ENCODE data around the gene ATRNL1.
"Not testable (repeated sequence)": the region's sequence is repeated elsewhere in the genome, so short reads cannot be mapped to it uniquely, and the experiment has no call there.

Gene ATRNL1

DNA sequence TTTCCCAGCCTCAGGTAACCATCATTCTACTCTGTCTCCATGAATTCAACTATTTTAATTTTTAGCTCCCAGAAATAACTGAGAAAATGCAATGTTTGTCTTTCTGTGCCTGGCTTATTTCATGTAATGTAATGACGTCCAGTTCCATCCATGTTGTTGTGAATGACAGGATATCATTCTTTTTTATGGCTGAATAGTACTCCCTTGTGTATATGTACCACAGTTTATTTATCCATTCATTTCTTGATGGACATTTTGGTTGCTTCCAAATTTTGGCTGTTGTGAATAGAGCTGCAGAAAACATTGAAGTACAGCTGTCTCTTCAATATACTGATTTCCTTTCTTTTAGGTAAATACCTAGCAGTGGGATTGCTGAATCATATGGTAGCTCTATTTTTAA is 10.5 kb downstream of the ATRNL1 start:
- H3K9ac ChIP-seq (ENCODE audit: low read depth, low read length): no peak overlapping the region
- no peaks in the 10 kb centered on the region for H3K36me3 ChIP-seq (ENCODE audit: insufficient read depth, low read length)
- peaks cover 7% of the 10 kb centered on the region for H3K9me3 ChIP-seq (ENCODE audit: control insufficient read depth, insufficient read depth, low read length)
- no peaks in the 10 kb centered on the region for H3K4me1 ChIP-seq (ENCODE audit: insufficient read depth, low read length)

DNA sequence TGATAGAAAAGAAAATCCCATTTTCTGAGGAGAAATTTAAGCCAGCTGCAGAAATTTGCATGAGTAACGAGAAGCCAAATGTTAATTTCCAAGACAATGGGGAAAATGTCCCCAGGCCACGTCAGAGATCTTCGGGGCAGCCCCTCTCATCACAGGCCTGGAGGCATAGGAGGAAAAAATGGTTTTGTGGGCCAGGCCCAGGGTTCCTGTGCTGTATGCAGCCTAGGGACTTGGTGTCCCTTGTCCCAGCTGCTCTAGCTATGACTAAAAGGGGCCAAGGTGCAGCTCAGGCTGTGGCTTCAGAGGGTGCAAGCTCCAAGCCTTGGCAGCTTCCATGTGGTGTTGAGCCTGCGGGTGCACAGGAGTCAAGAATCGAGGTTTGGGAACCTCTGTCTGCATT is 12.2 kb downstream of the ATRNL1 start:
- not testable (repeated sequence) for H3K4me1 ChIP-seq (ENCODE audit: insufficient read depth, low read length); H3K9ac ChIP-seq (ENCODE audit: low read depth, low read length); H3K36me3 ChIP-seq (ENCODE audit: insufficient read depth, low read length); H3K9me3 ChIP-seq (ENCODE audit: control insufficient read depth, insufficient read depth, low read length)

DNA sequence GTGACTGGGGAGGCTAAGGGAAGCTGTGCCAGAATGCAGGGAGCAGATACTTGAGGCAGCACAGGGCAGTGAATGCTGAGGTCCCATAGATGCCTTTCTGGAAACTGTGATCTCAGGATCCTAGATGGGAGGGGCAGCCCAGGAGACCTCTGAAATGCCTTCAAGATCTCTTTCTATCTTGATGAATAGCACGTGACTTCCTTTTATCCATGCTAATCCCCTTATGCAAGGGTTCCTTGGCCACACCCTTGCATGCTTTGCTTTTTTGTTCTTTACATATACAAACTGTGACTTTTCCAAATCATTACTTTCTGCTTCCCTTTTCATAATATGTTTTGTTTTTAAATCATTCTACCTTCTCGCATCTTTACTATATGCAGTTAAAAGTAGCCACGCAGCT is 14.7 kb downstream of the ATRNL1 start:
- H3K36me3 ChIP-seq (ENCODE audit: insufficient read depth, low read length): no peaks in the 10 kb centered on the region
- no peak overlapping the region for H3K9ac ChIP-seq (ENCODE audit: low read depth, low read length)
- peaks cover 7% of the 10 kb centered on the region for H3K9me3 ChIP-seq (ENCODE audit: control insufficient read depth, insufficient read depth, low read length)
- H3K4me1 ChIP-seq (ENCODE audit: insufficient read depth, low read length): no peaks in the 10 kb centered on the region

DNA sequence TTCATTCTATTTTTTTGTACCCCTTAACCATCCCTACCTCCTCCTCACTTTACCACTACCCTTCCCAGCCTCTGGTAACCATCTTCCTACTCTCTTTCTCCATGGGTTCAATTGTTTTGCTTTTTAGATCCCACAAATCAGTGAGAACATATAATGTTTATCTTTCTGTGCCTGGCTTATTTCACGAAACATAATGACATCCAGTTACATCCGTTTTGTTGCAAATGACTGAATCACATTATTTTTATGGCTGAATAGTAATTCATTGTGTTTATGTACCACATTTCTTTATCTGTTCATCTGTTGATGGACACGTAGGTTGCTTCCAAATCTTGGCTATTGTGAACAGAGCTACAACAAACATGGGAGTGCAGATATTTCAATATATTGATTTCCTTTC is 24.1 kb downstream of the ATRNL1 start:
- H3K9ac ChIP-seq (ENCODE audit: low read depth, low read length): no peak overlapping the region
- H3K4me1 ChIP-seq (ENCODE audit: insufficient read depth, low read length): no peaks in the 10 kb centered on the region
- H3K9me3 ChIP-seq (ENCODE audit: control insufficient read depth, insufficient read depth, low read length): no peaks in the 10 kb centered on the region; the same call in 1 of the 2 replicates
- H3K36me3 ChIP-seq (ENCODE audit: insufficient read depth, low read length): no peaks in the 10 kb centered on the region

DNA sequence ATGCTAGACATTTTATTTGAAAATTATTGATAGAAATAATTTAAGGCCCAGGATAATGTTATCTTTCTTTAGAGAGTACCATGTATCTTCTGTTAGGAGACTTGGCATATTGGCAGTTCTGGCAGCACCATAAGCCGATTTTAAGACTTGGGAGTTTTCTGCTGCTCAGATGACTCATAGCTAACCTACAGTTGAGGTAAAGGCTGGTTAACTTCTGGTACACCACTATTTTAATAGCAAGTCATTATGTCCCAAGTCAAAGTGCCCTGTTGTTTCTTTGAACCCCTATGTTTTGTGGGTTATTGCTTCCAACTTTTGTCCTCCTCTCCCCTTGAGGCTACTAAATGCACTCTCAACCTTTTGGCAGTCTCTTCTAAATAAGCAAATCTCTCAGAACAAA is 25.2 kb downstream of the ATRNL1 start:
- no peak overlapping the region for H3K9ac ChIP-seq (ENCODE audit: low read depth, low read length)
- no peaks in the 10 kb centered on the region for H3K9me3 ChIP-seq (ENCODE audit: control insufficient read depth, insufficient read depth, low read length)
- no peaks in the 10 kb centered on the region for H3K4me1 ChIP-seq (ENCODE audit: insufficient read depth, low read length)
- H3K36me3 ChIP-seq (ENCODE audit: insufficient read depth, low read length): no peaks in the 10 kb centered on the region

DNA sequence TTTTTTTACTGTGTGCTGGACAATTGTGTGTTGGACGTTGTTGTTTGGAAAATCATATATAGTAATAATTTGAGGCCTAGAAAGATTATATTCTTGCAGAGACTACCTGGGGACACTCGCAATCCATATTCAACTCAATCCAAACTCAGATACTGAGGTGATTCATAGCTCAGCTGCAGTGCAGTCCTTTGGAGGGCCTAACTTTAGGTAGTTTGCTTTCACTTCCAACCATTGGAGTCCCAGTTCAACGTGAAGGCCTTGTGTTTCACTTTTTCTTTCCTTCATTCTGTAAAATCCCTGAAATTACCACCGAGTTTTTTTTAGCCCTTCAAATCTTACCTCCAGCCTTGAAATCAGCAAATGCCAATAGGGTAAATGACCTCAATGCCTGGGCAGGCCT is 32.3 kb downstream of the ATRNL1 start:
- H3K9ac ChIP-seq (ENCODE audit: low read depth, low read length): no peak overlapping the region

DNA sequence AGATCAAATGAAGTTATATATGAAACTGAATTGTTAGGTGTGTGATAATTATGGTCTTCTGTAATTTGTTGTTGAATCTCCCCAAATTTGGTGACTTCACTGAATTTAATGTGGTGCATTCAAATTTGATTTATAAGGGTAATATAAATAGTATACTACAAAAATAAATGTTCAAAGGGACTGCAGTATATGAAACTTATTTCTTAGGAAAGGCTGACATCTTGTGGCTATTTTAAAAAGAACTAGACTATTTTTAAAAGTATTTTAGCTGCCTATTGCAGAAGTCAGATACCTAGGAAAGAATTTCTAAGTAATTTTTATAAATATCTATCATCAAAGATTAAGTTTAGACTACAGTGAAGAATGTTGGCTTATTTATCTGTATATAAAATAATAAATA is 36.6 kb downstream of the ATRNL1 start:
- Histone ChIP-seq H3K4me1 (ENCODE audit: insufficient read depth, low read length) (no peaks in the 10 kb centered on the region), H3K36me3 (ENCODE audit: insufficient read depth, low read length) (no peaks in the 10 kb centered on the region)

More for the DNA sequence above, 32.3 kb downstream of the ATRNL1 start:
- H3K4me1 ChIP-seq (ENCODE audit: insufficient read depth, low read length): no peaks in the 10 kb centered on the region
- no peaks in the 10 kb centered on the region for H3K9me3 ChIP-seq (ENCODE audit: control insufficient read depth, insufficient read depth, low read length)
- no peaks in the 10 kb centered on the region for H3K36me3 ChIP-seq (ENCODE audit: insufficient read depth, low read length)

DNA sequence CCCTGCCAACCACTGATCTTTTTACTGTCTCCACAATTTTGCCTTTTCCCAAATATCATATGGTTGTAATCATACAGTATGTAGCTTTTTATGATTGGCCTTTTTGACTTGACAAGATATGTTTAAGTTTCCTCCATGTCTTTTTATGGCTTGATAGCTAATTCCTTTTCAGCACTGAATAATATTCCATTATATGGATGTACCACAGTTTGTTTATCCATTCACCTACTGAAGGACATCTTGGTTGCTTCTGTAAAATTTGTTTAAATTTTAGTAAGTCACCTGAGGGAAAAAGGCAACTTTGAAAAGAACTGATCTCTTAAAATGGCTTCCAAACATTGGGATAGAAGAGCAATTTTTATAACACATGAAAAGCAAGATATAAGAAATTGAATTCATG is 43.5 kb downstream of the ATRNL1 start:
- Histone ChIP-seq H3K9ac (ENCODE audit: low read depth, low read length) (no peak overlapping the region), H3K4me1 (ENCODE audit: insufficient read depth, low read length) (no peaks in the 10 kb centered on the region)

More for the DNA sequence above, 36.6 kb downstream of the ATRNL1 start:
- H3K9me3 ChIP-seq (ENCODE audit: control insufficient read depth, insufficient read depth, low read length): no peaks in the 10 kb centered on the region
- H3K9ac ChIP-seq (ENCODE audit: low read depth, low read length): no peak overlapping the region

DNA sequence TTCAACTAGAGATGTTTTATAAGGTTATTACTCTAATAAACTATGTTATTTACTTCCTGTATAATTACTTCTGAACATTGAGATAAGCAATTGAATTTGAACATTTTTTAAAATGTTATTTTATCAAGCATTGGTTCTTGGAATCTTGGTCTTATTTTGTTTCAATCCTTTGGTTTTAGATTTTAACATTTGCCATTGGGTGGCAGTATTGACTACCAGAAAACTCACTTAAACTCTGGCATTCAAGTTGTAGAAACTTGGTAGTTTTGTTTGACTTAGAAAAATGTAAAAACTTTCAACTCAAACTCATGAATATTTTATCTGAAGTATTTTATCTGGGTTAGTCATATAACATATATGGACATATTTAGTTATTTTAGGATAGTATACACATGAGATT is 48.1 kb downstream of the ATRNL1 start:
- Histone ChIP-seq H3K36me3 (ENCODE audit: insufficient read depth, low read length) (no peaks in the 10 kb centered on the region), H3K9ac (ENCODE audit: low read depth, low read length) (no peak overlapping the region), H3K4me1 (ENCODE audit: insufficient read depth, low read length) (no peaks in the 10 kb centered on the region)

More for the DNA sequence above, 43.5 kb downstream of the ATRNL1 start:
- H3K9me3 ChIP-seq (ENCODE audit: control insufficient read depth, insufficient read depth, low read length): no peaks in the 10 kb centered on the region; the same call in 1 of the 2 replicates
- no peaks in the 10 kb centered on the region for H3K36me3 ChIP-seq (ENCODE audit: insufficient read depth, low read length)

DNA sequence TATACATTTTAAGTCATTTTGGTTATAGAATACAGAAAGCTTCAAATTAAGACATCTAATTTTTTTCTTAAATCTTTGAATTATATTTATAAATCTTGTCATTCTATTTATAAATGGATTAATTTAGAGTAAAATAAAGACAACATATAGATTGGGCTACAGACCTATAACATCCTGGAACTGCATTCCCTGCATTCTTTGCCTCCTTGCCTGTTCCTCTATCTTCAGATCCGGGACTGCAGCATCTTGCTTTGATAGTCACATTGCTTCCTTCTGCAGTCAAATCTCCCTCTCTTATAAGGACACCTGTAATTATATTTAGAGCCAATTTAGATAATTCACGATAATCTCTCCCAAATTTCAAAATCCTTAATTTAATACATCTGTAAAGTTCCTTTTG is 64.2 kb downstream of the ATRNL1 start:
- Histone ChIP-seq H3K9ac (ENCODE audit: low read depth, low read length) (no peak overlapping the region), H3K9me3 (ENCODE audit: control insufficient read depth, insufficient read depth, low read length) (no peaks in the 10 kb centered on the region), H3K4me1 (ENCODE audit: insufficient read depth, low read length) (no peaks in the 10 kb centered on the region), H3K36me3 (ENCODE audit: insufficient read depth, low read length) (no peaks in the 10 kb centered on the region)

More for the DNA sequence above, 48.1 kb downstream of the ATRNL1 start:
- no peaks in the 10 kb centered on the region; the same call in 1 of the 2 replicates for H3K9me3 ChIP-seq (ENCODE audit: control insufficient read depth, insufficient read depth, low read length)

DNA sequence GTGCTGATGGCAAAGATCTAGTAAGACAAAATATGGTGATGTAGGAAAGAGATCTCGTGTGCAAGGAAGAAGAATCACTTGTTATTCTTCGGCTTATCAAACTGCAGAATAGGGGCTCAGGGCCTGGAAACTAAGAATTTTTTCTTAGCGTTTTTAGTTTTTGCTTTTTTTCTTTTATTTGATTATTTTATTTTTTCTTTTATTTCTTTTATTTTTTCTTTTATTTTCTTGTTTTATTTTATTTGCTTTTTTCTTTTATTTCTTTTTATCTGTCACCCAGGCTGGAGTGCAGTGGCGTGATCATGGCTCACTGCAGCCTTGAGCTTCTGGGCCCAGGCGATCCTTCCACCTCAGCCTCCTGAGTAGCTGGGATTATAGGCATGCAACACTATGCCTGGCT is 70.0 kb downstream of the ATRNL1 start:
- Histone ChIP-seq H3K9ac (ENCODE audit: low read depth, low read length) (no peak overlapping the region), H3K4me1 (ENCODE audit: insufficient read depth, low read length) (no peaks in the 10 kb centered on the region), H3K9me3 (ENCODE audit: control insufficient read depth, insufficient read depth, low read length) (no peaks in the 10 kb centered on the region), H3K36me3 (ENCODE audit: insufficient read depth, low read length) (no peaks in the 10 kb centered on the region)

DNA sequence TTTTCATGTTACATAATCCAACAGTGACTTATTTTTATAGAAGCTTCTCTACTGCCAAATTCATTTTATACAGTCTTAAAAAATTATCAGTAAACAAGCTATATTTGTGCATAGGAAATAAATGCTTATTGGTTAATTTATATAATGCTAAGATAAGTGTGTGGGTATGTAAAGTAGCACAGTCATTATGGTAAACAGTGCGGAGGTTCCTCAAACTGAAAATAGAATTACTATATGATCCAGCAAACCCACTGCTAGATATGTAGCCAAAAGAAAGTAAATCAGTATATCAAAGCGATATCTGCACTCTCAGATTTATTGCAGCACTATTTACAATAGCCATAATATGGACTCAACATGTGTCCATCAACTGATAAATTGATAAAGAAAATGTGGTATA is 71.1 kb downstream of the ATRNL1 start:
- H3K9me3 ChIP-seq (ENCODE audit: control insufficient read depth, insufficient read depth, low read length): no peaks in the 10 kb centered on the region
- H3K4me1 ChIP-seq (ENCODE audit: insufficient read depth, low read length): no peaks in the 10 kb centered on the region
- no peak overlapping the region for H3K9ac ChIP-seq (ENCODE audit: low read depth, low read length)
- no peaks in the 10 kb centered on the region for H3K36me3 ChIP-seq (ENCODE audit: insufficient read depth, low read length)

DNA sequence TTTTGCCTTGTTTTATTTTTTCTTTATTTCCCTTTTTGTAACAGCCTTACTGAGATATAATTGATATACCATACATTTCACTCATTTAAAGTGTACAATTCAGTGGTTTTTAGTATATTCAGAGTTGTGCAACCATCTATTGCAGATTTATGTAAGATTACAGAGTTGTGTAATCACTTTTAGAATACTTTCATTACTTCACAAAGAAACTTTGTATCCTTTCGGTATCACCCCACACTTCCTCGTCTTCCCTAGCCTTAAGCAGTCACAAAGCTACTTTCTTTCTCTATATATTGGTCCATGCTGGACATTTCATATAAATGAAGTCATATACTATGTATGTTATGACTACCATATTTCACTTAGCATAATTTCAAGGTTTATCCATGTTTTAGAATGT is 74.6 kb downstream of the ATRNL1 start:
- H3K9me3 ChIP-seq (ENCODE audit: control insufficient read depth, insufficient read depth, low read length): no peaks in the 10 kb centered on the region
- no peak overlapping the region for H3K9ac ChIP-seq (ENCODE audit: low read depth, low read length)
- H3K4me1 ChIP-seq (ENCODE audit: insufficient read depth, low read length): no peaks in the 10 kb centered on the region
- H3K36me3 ChIP-seq (ENCODE audit: insufficient read depth, low read length): no peaks in the 10 kb centered on the region

DNA sequence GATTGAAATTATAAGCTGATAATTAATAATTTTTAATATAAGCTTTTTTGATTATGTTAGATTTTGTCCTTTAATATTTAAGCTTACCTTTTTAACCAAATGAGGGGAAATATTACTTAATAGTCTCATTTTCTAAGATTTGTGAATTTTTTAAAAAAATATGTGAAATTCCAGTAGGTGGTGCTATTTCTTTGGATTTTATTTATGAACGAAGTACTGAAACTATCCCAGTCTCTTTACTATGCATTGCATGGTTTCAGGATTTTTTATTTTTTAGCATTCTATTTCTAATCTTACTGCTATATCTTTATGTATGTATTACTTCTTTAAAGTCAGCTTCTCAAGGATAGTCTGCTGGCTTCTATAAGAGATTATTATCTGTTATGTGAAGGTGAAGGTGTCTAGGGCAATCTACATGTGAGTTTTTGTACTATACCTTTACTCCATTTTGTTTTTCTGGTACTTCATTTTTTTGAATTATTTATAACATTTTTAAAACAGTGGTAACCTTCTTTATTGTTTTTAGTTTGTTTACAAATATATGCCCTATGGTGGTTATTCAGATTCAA is 78.3 kb downstream of the ATRNL1 start:
- H3K4me1 ChIP-seq (ENCODE audit: insufficient read depth, low read length): no peaks in the 10 kb centered on the region
- no peaks in the 10 kb centered on the region for H3K36me3 ChIP-seq (ENCODE audit: insufficient read depth, low read length)
- H3K9me3 ChIP-seq (ENCODE audit: control insufficient read depth, insufficient read depth, low read length): no peaks in the 10 kb centered on the region
- H3K9ac ChIP-seq (ENCODE audit: low read depth, low read length): no peak overlapping the region

DNA sequence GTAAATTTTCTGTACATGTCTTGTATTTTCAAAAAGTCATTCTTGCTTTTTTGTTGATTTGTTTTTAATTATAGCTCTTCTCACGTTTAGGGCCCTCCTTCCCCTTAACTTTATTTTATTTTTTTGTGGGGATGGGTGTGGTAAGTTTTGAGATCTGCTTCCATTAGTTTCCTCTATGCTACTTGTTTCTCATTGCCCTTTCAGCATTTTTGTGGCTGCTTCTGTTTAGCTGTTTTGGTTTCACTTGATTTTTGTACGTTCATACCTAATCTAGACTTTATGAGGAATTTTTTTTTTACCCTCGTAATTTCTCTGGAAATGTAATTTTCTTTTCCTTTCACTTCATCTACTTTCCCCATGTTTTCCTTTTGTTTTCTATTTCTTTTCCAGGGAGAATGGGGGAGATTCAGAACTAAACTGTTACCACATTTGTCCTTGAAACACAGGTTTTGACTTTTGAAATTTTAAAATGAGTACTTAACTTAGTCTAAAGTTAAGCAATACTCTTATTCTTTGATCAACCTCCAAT is 80.8 kb downstream of the ATRNL1 start:
- Histone ChIP-seq H3K9me3 (ENCODE audit: control insufficient read depth, insufficient read depth, low read length) (no peaks in the 10 kb centered on the region), H3K4me1 (ENCODE audit: insufficient read depth, low read length) (no peaks in the 10 kb centered on the region), H3K36me3 (ENCODE audit: insufficient read depth, low read length) (no peaks in the 10 kb centered on the region), H3K9ac (ENCODE audit: low read depth, low read length) (no peak overlapping the region)

DNA sequence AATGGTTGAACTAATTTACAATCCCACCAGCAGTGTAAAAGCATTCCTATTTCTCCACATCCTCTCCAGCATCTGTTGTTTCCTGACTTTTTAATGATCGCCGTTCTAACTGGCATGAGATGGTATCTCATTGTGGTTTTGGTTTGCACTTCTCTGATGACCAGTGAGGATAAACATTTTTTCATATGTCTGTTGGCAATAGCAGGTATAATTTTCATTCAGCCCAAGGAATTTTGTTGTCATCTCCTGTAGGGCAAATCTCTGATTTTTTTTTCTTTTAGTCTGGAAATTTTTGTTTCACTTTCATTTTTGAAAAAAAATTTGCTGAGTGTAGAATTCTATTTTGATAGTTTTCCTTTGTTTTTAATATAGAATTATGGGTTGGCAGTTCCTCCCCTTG is 114.1 kb downstream of the ATRNL1 start:
- not testable (repeated sequence) for H3K36me3 ChIP-seq (ENCODE audit: insufficient read depth, low read length); H3K9me3 ChIP-seq (ENCODE audit: control insufficient read depth, insufficient read depth, low read length); H3K4me1 ChIP-seq (ENCODE audit: insufficient read depth, low read length); H3K9ac ChIP-seq (ENCODE audit: low read depth, low read length)

All from ES-I3 (cell line).